Upper lobe of left lung (tissue), 6 donors: ENCODE measurements around the gene IL7R. TPM values are rescaled to one million over a fixed set of nuclear protein-coding genes. Genes with fewer than 3 reads are reported as not detected.

Experiments used
- ATAC-seq, 2 donors: fragments of 200-7000 bp; cut with Tn5 transposase; one replicate each; pipeline ENCODE4 v1.9.1; 2022; ENCODE audit warnings: mild to moderate bottlenecking in 2 of 2, moderate library complexity in 2 of 2; ENCODE audit not compliant: low FRiP score in 2 of 2
- DNase-seq, 2 donors: peaks; one replicate each; pipeline ENCODE4 v3.0.0-alpha.2; 2019 to 2020
- H3K27ac ChIP-seq, 4 donors: fragments of 200-600 bp; sonication (generic); one replicate each; pipeline ENCODE4 v1.5.1; 2016 to 2019
- H3K27me3 ChIP-seq, 4 donors: fragments of 200-600 bp; sonication (generic); one replicate each; pipeline ENCODE4 v1.5.1; 2017 to 2019
- H3K36me3 ChIP-seq, 4 donors: fragments of 200-600 bp; sonication (generic); one replicate each; pipeline ENCODE4 v1.5.1; 2016 to 2019
- H3K4me1 ChIP-seq, 4 donors: fragments of 200-600 bp; sonication (generic); one replicate each; pipeline ENCODE4 v1.5.1; 2018 to 2019
- H3K4me3 ChIP-seq, 4 donors: fragments of 200-600 bp; sonication (generic); one replicate each; pipeline ENCODE4 v1.5.1; 2017 to 2019; ENCODE audit warnings: mild to moderate bottlenecking in 2 of 4, moderate library complexity in 1 of 4
- H3K9me3 ChIP-seq, 4 donors: fragments of 200-600 bp; sonication (generic); one replicate each; pipeline ENCODE4 v1.5.1; 2018 to 2019
- CTCF ChIP-seq, 6 experiments: fragments of 450-650 bp in 4 of 6; fragments of 200-600 bp in 2 of 6; sonication (generic) in 2 of 6; IDR thresholded peaks; one replicate each; pipeline ENCODE4 v1.5.1; 2016 to 2019; ENCODE audit warnings: antibody characterized with exemption in 6 of 6
- EP300 ChIP-seq, 4 donors: sonication (generic); formaldehyde crosslinking; IDR thresholded peaks; one replicate each; pipeline ENCODE4 v1.5.1; 2017; ENCODE audit warnings: antibody characterized with exemption in 4 of 4, control low read depth in 2 of 4
- POLR2A ChIP-seq, 4 donors: fragments of 450-650 bp; IDR thresholded peaks; one replicate each; pipeline ENCODE4 v1.5.1; 2016 to 2017; ENCODE audit warnings: antibody characterized with exemption in 4 of 4, mild to moderate bottlenecking in 2 of 4
- POLR2AphosphoS5 ChIP-seq, 2 donors: sonication (generic); formaldehyde crosslinking; IDR thresholded peaks; one replicate each; pipeline ENCODE4 v1.5.1; 2017; ENCODE audit warnings: antibody characterized with exemption in 2 of 2
- WGBS, 2 donors: methylation state at CpG; one replicate each; pipeline ENCODE4 v1.1.5; 2017 to 2018; 5-methylcytosine and 5-hydroxymethylcytosine counted together
- total RNA-seq, 6 donors: library from RNA; depleted of rRNA in 4 of 6; stranded (reverse); fragments of >200 nt in 4 of 6; gene quantifications; one replicate each; pipeline versions ENCODE4 v1.1.0 to v1.2.1, GENCODE V29; 2016 to 2021
- donor health status: DM: no; HTN: no; CAD: no; lungs with moderate emphysema.
- donor health status: DM: no; HTN: yes; CAD: no; lungs with severe emphysema.

IL7R gene
- total RNA-seq, 6 donors from 2014 or later: 86.8 to 139 (median 94.7) TPM

- DNase-seq (no peak), ATAC-seq (peak in 1 of 2 donors; percentile 38)
- WGBS, 2 donors: 57 to 67% methylated on average over 4 of the region's 4 CpGs
- Histone ChIP-seq H3K4me3 (no peak overlapping the region), H3K27me3 (no peaks in the 10 kb centered on the region), H3K27ac (no peak overlapping the region), H3K4me1 (no peaks in the 10 kb centered on the region), H3K9me3 (no peaks in the 10 kb centered on the region), H3K36me3 (no peaks in the 10 kb centered on the region)
- TF ChIP-seq EP300 (IDR thresholded peaks at IDR 0.05) (no peak), POLR2A (IDR thresholded peaks at IDR 0.05) (no peak), POLR2AphosphoS5 (IDR thresholded peaks at IDR 0.05) (no peak), CTCF (IDR thresholded peaks at IDR 0.05) (no peak)
These were observed 36.0 kb upstream of the IL7R start for GRCh38 chr5:35820735-35821134.

- DNase-seq (no peak), ATAC-seq (no peak)
- Histone ChIP-seq H3K4me1 (no peaks in the 10 kb centered on the region), H3K27me3 (no peaks in the 10 kb centered on the region), H3K4me3 (no peak overlapping the region), H3K9me3 (no peaks in the 10 kb centered on the region), H3K36me3 (no peaks in the 10 kb centered on the region), H3K27ac (no peak overlapping the region)
- WGBS, 2 donors: 74 to 81% methylated on average over 2 of the region's 2 CpGs
- no peak for TF ChIP-seq POLR2AphosphoS5 (IDR thresholded peaks at IDR 0.05)
- TF ChIP-seq POLR2A (IDR thresholded peaks at IDR 0.05): no peak
- TF ChIP-seq EP300 (IDR thresholded peaks at IDR 0.05): no peak
These were observed 35.2 kb upstream of the IL7R start for GRCh38 chr5:35821513-35821912.

- Histone ChIP-seq H3K4me3 (no peak overlapping the region), H3K4me1 (no peaks in the 10 kb centered on the region), H3K36me3 (no peaks in the 10 kb centered on the region), H3K27me3 (no peaks in the 10 kb centered on the region), H3K27ac (no peak overlapping the region), H3K9me3 (no peaks in the 10 kb centered on the region)
- DNase-seq (no peak), ATAC-seq (no peak)
- TF ChIP-seq POLR2A (IDR thresholded peaks at IDR 0.05) (peak in 1 of 4 donors; percentile 33), POLR2AphosphoS5 (IDR thresholded peaks at IDR 0.05) (no peak)
- WGBS, 2 donors: 80 to 85% methylated on average over 7 to 8 of the region's 8 CpGs
These were observed 34.2 kb upstream of the IL7R start for GRCh38 chr5:35822511-35822910.

GRCh38 chr5:35823347-35824098 lies 33.2 kb upstream of the IL7R start:
- Histone ChIP-seq H3K27ac (no peak overlapping the region), H3K4me1 (no peaks in the 10 kb centered on the region), H3K4me3 (no peak overlapping the region), H3K9me3 (no peaks in the 10 kb centered on the region), H3K27me3 (no peaks in the 10 kb centered on the region), H3K36me3 (no peaks in the 10 kb centered on the region)
- ATAC-seq (no peak), DNase-seq (no peak)
- TF ChIP-seq CTCF (IDR thresholded peaks at IDR 0.05) (no peak), POLR2A (IDR thresholded peaks at IDR 0.05) (no peak), POLR2AphosphoS5 (IDR thresholded peaks at IDR 0.05) (no peak)
- 82 to 85% methylated on average over 6 to 7 of the region's 7 CpGs for WGBS, 2 donors

- DNase-seq (no peak), ATAC-seq (no peak)
- Histone ChIP-seq H3K4me3 (no peak overlapping the region), H3K27ac (no peak overlapping the region), H3K9me3 (no peaks in the 10 kb centered on the region), H3K4me1 (no peaks in the 10 kb centered on the region), H3K36me3 (no peaks in the 10 kb centered on the region), H3K27me3 (no peaks in the 10 kb centered on the region)
- no peak for TF ChIP-seq EP300 (IDR thresholded peaks at IDR 0.05)
- no peak for TF ChIP-seq POLR2AphosphoS5 (IDR thresholded peaks at IDR 0.05)
- WGBS, 2 donors: 87 to 92% methylated on average over 3 of the region's 3 CpGs
These were observed 30.6 kb upstream of the IL7R start for GRCh38 chr5:35826056-35826455.

- Histone ChIP-seq H3K4me3 (no peak overlapping the region), H3K9me3 (no peaks in the 10 kb centered on the region), H3K36me3 (no peaks in the 10 kb centered on the region), H3K27ac (no peak overlapping the region), H3K4me1 (no peaks in the 10 kb centered on the region), H3K27me3 (no peaks in the 10 kb centered on the region)
- TF ChIP-seq POLR2AphosphoS5 (IDR thresholded peaks at IDR 0.05): no peak
- no peak for TF ChIP-seq POLR2A (IDR thresholded peaks at IDR 0.05)
- no peak for TF ChIP-seq EP300 (IDR thresholded peaks at IDR 0.05)
- no peak for TF ChIP-seq CTCF (IDR thresholded peaks at IDR 0.05)
- WGBS, 2 donors: 95% methylated on average over 2 of the region's 2 CpGs
- no peak for DNase-seq
- no peak for ATAC-seq
These were observed 30.1 kb upstream of the IL7R start for GRCh38 chr5:35826554-35826953.
